ENCODE results near the gene KMT2E.

DNA sequence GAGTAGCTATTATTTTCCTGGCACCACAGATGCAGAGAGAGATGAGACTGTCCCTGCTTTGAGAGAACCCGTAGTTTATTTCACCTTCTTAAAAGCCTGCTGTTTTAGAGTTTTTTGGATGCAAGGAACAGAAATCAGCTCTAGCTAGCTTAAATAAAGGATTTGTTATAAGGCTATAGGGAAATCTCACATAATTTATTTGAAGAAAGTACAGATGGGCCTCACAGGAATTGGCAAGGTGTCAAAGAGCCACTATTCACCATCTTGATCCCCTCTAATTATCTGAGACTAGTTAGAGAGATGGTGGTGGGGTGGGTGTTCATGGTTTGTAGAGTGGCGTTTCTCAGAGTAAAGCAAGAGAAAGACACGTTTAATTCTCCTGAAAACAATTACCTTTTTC lies 7.3 kb downstream of the KMT2E start:
- TF ChIP-seq, protein P1, sequence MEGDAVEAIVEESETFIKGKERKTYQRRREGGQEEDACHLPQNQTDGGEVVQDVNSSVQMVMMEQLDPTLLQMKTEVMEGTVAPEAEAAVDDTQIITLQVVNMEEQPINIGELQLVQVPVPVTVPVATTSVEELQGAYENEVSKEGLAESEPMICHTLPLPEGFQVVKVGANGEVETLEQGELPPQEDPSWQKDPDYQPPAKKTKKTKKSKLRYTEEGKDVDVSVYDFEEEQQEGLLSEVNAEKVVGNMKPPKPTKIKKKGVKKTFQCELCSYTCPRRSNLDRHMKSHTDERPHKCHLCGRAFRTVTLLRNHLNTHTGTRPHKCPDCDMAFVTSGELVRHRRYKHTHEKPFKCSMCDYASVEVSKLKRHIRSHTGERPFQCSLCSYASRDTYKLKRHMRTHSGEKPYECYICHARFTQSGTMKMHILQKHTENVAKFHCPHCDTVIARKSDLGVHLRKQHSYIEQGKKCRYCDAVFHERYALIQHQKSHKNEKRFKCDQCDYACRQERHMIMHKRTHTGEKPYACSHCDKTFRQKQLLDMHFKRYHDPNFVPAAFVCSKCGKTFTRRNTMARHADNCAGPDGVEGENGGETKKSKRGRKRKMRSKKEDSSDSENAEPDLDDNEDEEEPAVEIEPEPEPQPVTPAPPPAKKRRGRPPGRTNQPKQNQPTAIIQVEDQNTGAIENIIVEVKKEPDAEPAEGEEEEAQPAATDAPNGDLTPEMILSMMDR (IDR thresholded peaks at IDR 0.05; ENCODE audit: low read depth, low read length, poor library complexity, severe bottlenecking) = no peak
- TF ChIP-seq EZH2phosphoT487 (IDR thresholded peaks at IDR 0.05; ENCODE audit: borderline replicate concordance, low read length) = no peak

Data from DOHH2 (cell line).